H9 (cell line): ENCODE data around the gene BCL6B. TPM values are rescaled to one million over a fixed set of nuclear protein-coding genes. Genes with fewer than 3 reads are reported as not detected.

Source experiments
- DNase-seq: peaks from one replicate; pipeline ENCODE4 v3.0.0-alpha.2; 2017
- H2AFZ ChIP-seq: one replicate; pipeline ENCODE4 v1.6.1; 2013; ENCODE audit warnings: mild to moderate bottlenecking, low read length, control low read depth, moderate library complexity
- H2AK5ac ChIP-seq: 2 replicates; pipeline ENCODE4 v1.6.1; 2013; ENCODE audit warnings: low read length, control low read depth, mixed read lengths; ENCODE audit not compliant: insufficient read length
- H2BK120ac ChIP-seq: one replicate; pipeline ENCODE4 v1.6.1; 2013; ENCODE audit warnings: low read depth, mild to moderate bottlenecking, low read length, control low read depth, inconsistent platforms; ENCODE audit not compliant: poor library complexity, severe bottlenecking
- H2BK12ac ChIP-seq: 2 replicates; pipeline ENCODE4 v1.6.1; 2013; ENCODE audit warnings: low read length, control low read depth, mixed read lengths, low read depth; ENCODE audit not compliant: insufficient read length
- H2BK15ac ChIP-seq: 2 replicates; pipeline ENCODE4 v1.6.1; 2013; ENCODE audit warnings: low read depth, low read length, control low read depth
- H2BK20ac ChIP-seq: one replicate; pipeline ENCODE4 v1.6.1; 2013; ENCODE audit warnings: low read depth, mild to moderate bottlenecking, low read length, control low read depth, inconsistent platforms; ENCODE audit not compliant: poor library complexity, severe bottlenecking
- H2BK5ac ChIP-seq: 2 replicates; pipeline ENCODE4 v1.6.1; 2013; ENCODE audit warnings: low read length, control low read depth, mixed read lengths; ENCODE audit not compliant: insufficient read length
- H3K14ac ChIP-seq: 2 replicates; pipeline ENCODE4 v1.6.1; 2013; ENCODE audit warnings: low read length, control low read depth; ENCODE audit not compliant: insufficient read depth
- H3K18ac ChIP-seq: 2 replicates; pipeline ENCODE4 v1.6.1; 2013; ENCODE audit warnings: low read depth, mild to moderate bottlenecking, mixed read lengths, low read length, control low read depth; ENCODE audit not compliant: insufficient read length
- H3K23ac ChIP-seq: 2 replicates; pipeline ENCODE4 v1.6.1; 2013; ENCODE audit warnings: low read length, control low read depth, mixed read lengths, low read depth; ENCODE audit not compliant: insufficient read length
- H3K23me2 ChIP-seq: 2 replicates; pipeline ENCODE4 v1.6.1; 2013; ENCODE audit warnings: low read depth, mild to moderate bottlenecking, mixed read lengths, low read length, control low read depth; ENCODE audit not compliant: insufficient read length, poor library complexity, severe bottlenecking
- H3K27ac ChIP-seq: 2 replicates; pipeline ENCODE4 v1.5.1; 2013; ENCODE audit warnings: low read length, control low read depth, mixed read lengths, low read depth; ENCODE audit not compliant: insufficient read length
- H3K27me3 ChIP-seq: 2 replicates; pipeline ENCODE4 v1.6.1; 2013; ENCODE audit warnings: low read length, control low read depth, inconsistent platforms; ENCODE audit not compliant: insufficient read depth
- H3K4ac ChIP-seq: 2 replicates; pipeline ENCODE4 v1.6.1; 2013; ENCODE audit warnings: low read depth, mild to moderate bottlenecking, control low read depth, inconsistent platforms, low read length, moderate library complexity
- H3K4me1 ChIP-seq: 2 replicates; pipeline ENCODE4 v1.6.1; 2013; ENCODE audit warnings: low read length, control low read depth, inconsistent platforms; ENCODE audit not compliant: insufficient read depth
- H3K4me2 ChIP-seq: 2 replicates; pipeline ENCODE4 v1.6.1; 2013; ENCODE audit warnings: low read length, control low read depth, mixed read lengths; ENCODE audit not compliant: insufficient read length, insufficient read depth
- H3K56ac ChIP-seq: 2 replicates; pipeline ENCODE4 v1.6.1; 2013; ENCODE audit warnings: low read depth, mild to moderate bottlenecking, mixed read lengths, low read length, control low read depth; ENCODE audit not compliant: insufficient read length
- H3K79me1 ChIP-seq: 2 replicates; pipeline ENCODE4 v1.6.1; 2013; ENCODE audit warnings: low read depth, mild to moderate bottlenecking, moderate library complexity, low read length, control low read depth, inconsistent platforms; ENCODE audit not compliant: insufficient read depth, poor library complexity, severe bottlenecking
- H3K79me2 ChIP-seq: 2 replicates; pipeline ENCODE4 v1.6.1; 2013; ENCODE audit warnings: low read length, control low read depth, inconsistent platforms; ENCODE audit not compliant: insufficient read depth
- H3K9ac ChIP-seq: 2 replicates; pipeline ENCODE4 v1.6.1; 2013; ENCODE audit warnings: low read length, control low read depth, mixed read lengths; ENCODE audit not compliant: insufficient read length; ENCODE audit errors: extremely low read depth
- H3K9me3 ChIP-seq: one replicate; pipeline ENCODE4 v1.6.1; 2013; ENCODE audit warnings: low read depth, low read length, inconsistent platforms; ENCODE audit not compliant: control insufficient read depth
- H3T11ph ChIP-seq: one replicate; pipeline ENCODE4 v1.6.1; 2013; ENCODE audit warnings: mild to moderate bottlenecking, low read length, control low read depth, inconsistent platforms
- H4K20me1 ChIP-seq: one replicate; pipeline ENCODE4 v1.6.1; 2013; ENCODE audit not compliant: control insufficient read depth, insufficient read length, insufficient read depth
- H4K5ac ChIP-seq: 2 replicates; pipeline ENCODE4 v1.6.1; 2013; ENCODE audit warnings: low read depth, mild to moderate bottlenecking, mixed read lengths, low read length, control low read depth; ENCODE audit not compliant: insufficient read length
- H4K8ac ChIP-seq: replicated peaks from 2 replicates; pipeline ENCODE4 v1.6.1; 2013; ENCODE audit warnings: low read length, control low read depth, mixed read lengths, low read depth; ENCODE audit not compliant: insufficient read length
- H4K91ac ChIP-seq: 2 replicates; pipeline ENCODE4 v1.6.1; 2013; ENCODE audit warnings: low read depth, mild to moderate bottlenecking, moderate library complexity, mixed read lengths, low read length, control low read depth; ENCODE audit not compliant: insufficient read length
- H3K27ac Mint-ChIP-seq, 3 experiments: 2 replicates in 2 of 3; 3 replicates in 1 of 3; pipeline ENCODE4 v1.8.0; 2020 to 2021; ENCODE audit warnings: mixed read lengths in 3 of 3, mild to moderate bottlenecking in 1 of 3, moderate library complexity in 1 of 3
- H3K27me3 Mint-ChIP-seq: 2 replicates; pipeline ENCODE4 v1.8.0; 2021; ENCODE audit warnings: low read depth, mild to moderate bottlenecking, moderate library complexity, mixed read lengths
- H3K36me3 Mint-ChIP-seq, 3 experiments: 2 replicates in 2 of 3; 3 replicates in 1 of 3; pipeline ENCODE4 v1.8.0; 2020 to 2021; ENCODE audit warnings: low read depth in 3 of 3, mixed read lengths in 3 of 3; ENCODE audit not compliant: insufficient read depth in 1 of 3
- H3K4me1 Mint-ChIP-seq, 2 experiments: 2 replicates each; pipeline ENCODE4 v1.8.0; 2020; ENCODE audit warnings: mixed read lengths in 2 of 2
- H3K4me3 Mint-ChIP-seq, 2 experiments: 2 replicates in 1 of 2; 3 replicates in 1 of 2; pipeline ENCODE4 v1.8.0; 2020 to 2021; ENCODE audit warnings: mild to moderate bottlenecking in 2 of 2, mixed read lengths in 2 of 2, moderate library complexity in 1 of 2
- H3K9me3 Mint-ChIP-seq, 2 experiments: 2 replicates in 1 of 2; 3 replicates in 1 of 2; pipeline ENCODE4 v1.8.0; 2020; ENCODE audit warnings: mild to moderate bottlenecking in 2 of 2, mixed read lengths in 2 of 2, moderate library complexity in 1 of 2
- CTCF ChIP-seq: fragments of 200-600 bp; sonication (generic); conservative IDR thresholded peaks from 3 replicates; pipeline ENCODE4 v1.8.0; 2021; ENCODE audit warnings: antibody characterized with exemption, mild to moderate bottlenecking
- WGBS: extraction: QIAGEN DNeasy Blood & Tissue Kit; methylation state at CpG from one replicate; pipeline ENCODE4 v1.1.7; 2013; ENCODE audit warnings: missing lambda C conversion rate, low lambda C conversion rate, mixed read lengths; ENCODE audit not compliant: insufficient read length; ENCODE audit errors: extremely low coverage; 5-methylcytosine and 5-hydroxymethylcytosine counted together
- total RNA-seq: library from RNA; stranded (reverse); gene quantifications from 2 replicates; pipeline ENCODE4 v1.2.1, GENCODE V29; 2021

The BCL6B gene
- total RNA-seq, 1 experiment from 2014 or later = 3.3 TPM

GRCh38 chr17:7078711-7079110, 55.9 kb downstream of the BCL6B start:
- H4K20me1 ChIP-seq = no peaks in the 10 kb centered on the region

More at GRCh38 chr17:7078711-7079110, 55.9 kb downstream of the BCL6B start:
- Histone ChIP-seq H2BK12ac (no peak overlapping the region), H3K79me2 (no peaks in the 10 kb centered on the region), H3K9ac (no peak overlapping the region), H3K18ac (no peak overlapping the region), H3K56ac (no peak overlapping the region), H2AK5ac (no peak overlapping the region), H3K27ac (no peak overlapping the region), H3K27me3 (no peaks in the 10 kb centered on the region; the same call in 1 of the 2 replicates), H3K4ac (no peak overlapping the region), H3T11ph (no peak overlapping the region), H3K9me3 (no peaks in the 10 kb centered on the region), H3K23ac (no peak overlapping the region), H2BK5ac (no peak overlapping the region), H3K14ac (no peak overlapping the region), H4K91ac (no peak overlapping the region), H2BK20ac (no peak overlapping the region), H2BK120ac (no peak overlapping the region), H4K5ac (no peak overlapping the region), H4K8ac (no peak overlapping the region), H3K23me2 (no peaks in the 10 kb centered on the region), H2AFZ (no peak overlapping the region), H3K4me2 (no peak overlapping the region), H3K4me1 (no peaks in the 10 kb centered on the region), H2BK15ac (no peak overlapping the region), H3K79me1 (no peaks in the 10 kb centered on the region)
- H3K27ac Mint-ChIP-seq = no peak overlapping the region; a peak in 1 of 7 replicates
- peaks cover 20% of the 10 kb centered on the region for H3K27me3 Mint-ChIP-seq
- no peak overlapping the region; a peak in 1 of 5 replicates for H3K4me3 Mint-ChIP-seq
- peaks cover 0 to 6% of the 10 kb centered on the region in 2 experiments; a peak in 1 of 5 replicates for H3K9me3 Mint-ChIP-seq
- H3K4me1 Mint-ChIP-seq = no peaks in the 10 kb centered on the region
- DNase-seq = no peak
- no peak for TF ChIP-seq CTCF
- no peaks in the 10 kb centered on the region for H3K36me3 Mint-ChIP-seq
- WGBS = 100% methylated on average over 4 of the region's 10 CpGs

Other genes starting within 250 kb of the BCL6B start
- not detected in 2 replicates for gene FBXO39, start 246.8 kb upstream of the BCL6B start, total RNA-seq
- not detected in 2 replicates for gene TEKT1, start 191.3 kb upstream of the BCL6B start, total RNA-seq
- gene ALOX12, start 27.0 kb upstream of the BCL6B start, total RNA-seq = 0.81 and 1.9 TPM in 2 replicates
- 161 and 167 TPM in 2 replicates for gene RNASEK, start 10.4 kb upstream of the BCL6B start, total RNA-seq
- 6.1 and 6.8 TPM in 2 replicates for gene SLC16A13, start 13.0 kb downstream of the BCL6B start, total RNA-seq
- gene SLC16A11, start 21.0 kb downstream of the BCL6B start, total RNA-seq = 0.13 TPM in 1 of 2 replicates, not detected in the other
- not detected in 2 replicates for gene CLEC10A, start 57.2 kb downstream of the BCL6B start, total RNA-seq
- not detected in 2 replicates for gene ASGR2, start 91.8 kb downstream of the BCL6B start, total RNA-seq
- gene ASGR1, start 156.3 kb downstream of the BCL6B start, total RNA-seq = 5.2 and 5.9 TPM in 2 replicates
- gene DLG4, start 196.8 kb downstream of the BCL6B start, total RNA-seq = 38.2 and 38.3 TPM in 2 replicates
- gene ACADVL, start 196.9 kb downstream of the BCL6B start, total RNA-seq = 272 and 283 TPM in 2 replicates
- 82.9 and 84.1 TPM in 2 replicates for gene DVL2, start 211.5 kb downstream of the BCL6B start, total RNA-seq
- gene PHF23, start 216.4 kb downstream of the BCL6B start, total RNA-seq = 105 and 110 TPM in 2 replicates
- gene GABARAP, start 219.4 kb downstream of the BCL6B start, total RNA-seq = 261 and 266 TPM in 2 replicates
- 134 and 141 TPM in 2 replicates for gene CTDNEP1, start 228.7 kb downstream of the BCL6B start, total RNA-seq
- 46.5 and 49.6 TPM in 2 replicates for gene ELP5, start 229.2 kb downstream of the BCL6B start, total RNA-seq
- gene CLDN7, start 239.4 kb downstream of the BCL6B start, total RNA-seq = 174 and 177 TPM in 2 replicates